NB4 (cell line): ENCODE data around the gene IL18BP.

Experiments used
- DNase-seq: peaks from one replicate; pipeline ENCODE4 v3.0.0; 2010; ENCODE audit warnings: low read depth
- H3K4me3 ChIP-seq: one replicate; pipeline ENCODE4 v1.5.1; 2011; ENCODE audit warnings: mild to moderate bottlenecking, low read depth, low read length, moderate library complexity
- CTCF ChIP-seq: IDR thresholded peaks from one replicate; pipeline ENCODE4 v1.5.1; 2012; ENCODE audit warnings: low read depth, low read length
- MYC ChIP-seq: IDR thresholded peaks from 2 replicates; pipeline ENCODE4 v1.6.1; 2011; ENCODE audit warnings: low read depth, low read length
- POLR2A ChIP-seq: IDR thresholded peaks from 2 replicates; pipeline ENCODE4 v1.6.1; 2011; ENCODE audit warnings: mild to moderate bottlenecking; ENCODE audit not compliant: insufficient read length; ENCODE audit errors: extremely low read depth
- TF ChIP-seq, protein P1 (sequence below): IDR thresholded peaks from 2 replicates; pipeline ENCODE4 v1.6.1; 2011; ENCODE audit warnings: low read depth, low read length

Gene IL18BP

DNA sequence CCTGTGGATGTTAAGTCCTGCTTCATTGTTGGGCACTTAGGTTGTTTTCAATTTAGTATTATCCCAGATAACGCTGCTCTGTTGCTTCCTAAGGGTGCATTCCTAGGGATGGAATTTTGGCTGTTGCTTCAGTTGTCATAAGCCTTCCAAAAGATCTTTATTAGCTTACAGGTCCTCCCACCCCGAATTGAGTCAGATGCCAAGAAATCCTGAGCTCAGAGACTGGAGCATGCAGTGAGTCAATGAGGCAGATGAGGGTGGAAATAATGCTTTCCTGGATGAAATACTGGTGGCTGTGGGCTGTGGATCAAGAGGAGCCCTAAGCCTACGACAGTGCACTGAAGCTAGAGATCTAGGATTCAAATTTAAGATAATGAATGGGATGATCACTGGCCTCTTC is 10.7 kb upstream of the IL18BP start:
- no peak overlapping the region for H3K4me3 ChIP-seq
- TF ChIP-seq POLR2A (no peak), CTCF (no peak)
- TF ChIP-seq, protein P1, sequence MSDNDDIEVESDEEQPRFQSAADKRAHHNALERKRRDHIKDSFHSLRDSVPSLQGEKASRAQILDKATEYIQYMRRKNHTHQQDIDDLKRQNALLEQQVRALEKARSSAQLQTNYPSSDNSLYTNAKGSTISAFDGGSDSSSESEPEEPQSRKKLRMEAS: no peak
- no peak for DNase-seq

- no peak overlapping the region for H3K4me3 ChIP-seq
- TF ChIP-seq MYC (no peak), CTCF (no peak), POLR2A (no peak)
- TF ChIP-seq, protein P1: no peak
- DNase-seq: no peak
Measured at GRCh38 chr11:71990701-71991100, 8.0 kb upstream of the IL18BP start.

GRCh38 chr11:71991494-71991893 is 7.2 kb upstream of the IL18BP start:
- H3K4me3 ChIP-seq: no peak overlapping the region
- peak; percentile 28 for DNase-seq
- TF ChIP-seq POLR2A: no peak
- TF ChIP-seq, protein P1: no peak

DNA sequence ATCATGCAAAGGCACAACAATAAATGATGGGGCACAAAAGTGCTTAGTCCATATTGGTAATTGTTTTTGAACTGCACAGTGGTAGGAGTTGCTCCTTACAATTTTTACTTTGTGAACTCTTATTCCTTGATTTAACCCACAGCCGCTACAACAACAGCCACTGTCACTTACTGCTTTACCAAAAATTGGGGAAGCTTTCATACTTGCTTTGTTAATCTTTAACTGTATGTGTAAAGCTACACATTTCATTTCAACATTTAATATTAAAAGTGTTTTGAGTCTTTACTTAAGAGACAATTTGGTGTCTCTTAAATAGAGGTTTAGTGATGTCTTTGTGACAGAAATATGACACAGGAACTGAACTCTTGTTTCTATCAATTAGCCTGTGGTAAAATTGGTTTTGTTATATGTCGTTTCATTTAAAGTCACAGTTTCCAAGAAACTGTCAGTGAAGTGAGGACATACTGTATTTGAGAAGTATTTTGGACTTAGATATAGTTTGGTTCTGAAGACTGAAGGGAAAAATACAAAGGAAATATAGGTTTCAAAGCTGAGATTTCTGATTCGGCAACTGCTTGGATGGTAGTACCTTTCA is 6.5 kb upstream of the IL18BP start:
- no peak overlapping the region for H3K4me3 ChIP-seq
- TF ChIP-seq POLR2A: no peak
- TF ChIP-seq, protein P1: no peak
- no peak for TF ChIP-seq MYC
- no peak for TF ChIP-seq CTCF
- DNase-seq: no peak

- no peak for DNase-seq
- TF ChIP-seq MYC (no peak), CTCF (no peak), POLR2A (no peak)
- TF ChIP-seq, protein P1: no peak
Measured at GRCh38 chr11:71994786-71995185, 3.9 kb upstream of the IL18BP start.

GRCh38 chr11:71995726-71996291 is 2.9 kb upstream of the IL18BP start:
- no peak overlapping the region for H3K4me3 ChIP-seq
- no peak for TF ChIP-seq MYC
- TF ChIP-seq, protein P1: no peak
- TF ChIP-seq CTCF: no peak
- no peak for DNase-seq

More at GRCh38 chr11:71994786-71995185, 3.9 kb upstream of the IL18BP start:
- H3K4me3 ChIP-seq: no peak overlapping the region
